ENCODE data around the gene SYAP1.
"Not testable (repeated sequence)": the region's sequence is repeated elsewhere in the genome, so short reads cannot be mapped to it uniquely, and the experiment has no call there.

Gene SYAP1

GRCh38 chrX:16743604-16744325 is 24.4 kb downstream of the SYAP1 start:
- intact Hi-C loops (cut with micrococcal nuclease), result no loop called here
- no peak overlapping the region for H3K4me3 Mint-ChIP-seq
- H3K27me3 Mint-ChIP-seq, result no peaks in the 10 kb centered on the region
- H3K9me3 Mint-ChIP-seq, result no peaks in the 10 kb centered on the region
- H3K27ac Mint-ChIP-seq, result no peak overlapping the region
- H3K4me1 Mint-ChIP-seq (ENCODE audit: low read depth), result no peaks in the 10 kb centered on the region
- H3K36me3 Mint-ChIP-seq (ENCODE audit: low read depth), result peaks cover 86% of the 10 kb centered on the region

GRCh38 chrX:16745102-16745501 is 25.7 kb downstream of the SYAP1 start:
- H3K9me3 Mint-ChIP-seq, result no peaks in the 10 kb centered on the region
- intact Hi-C loops (cut with micrococcal nuclease), result no loop called here
- H3K27ac Mint-ChIP-seq, result no peak overlapping the region
- H3K4me1 Mint-ChIP-seq (ENCODE audit: low read depth), result no peaks in the 10 kb centered on the region
- H3K36me3 Mint-ChIP-seq (ENCODE audit: low read depth), result peaks cover 79% of the 10 kb centered on the region
- no peaks in the 10 kb centered on the region for H3K27me3 Mint-ChIP-seq
- no peak overlapping the region for H3K4me3 Mint-ChIP-seq

- H3K36me3 Mint-ChIP-seq (ENCODE audit: low read depth), result peaks cover 79% of the 10 kb centered on the region
- no peaks in the 10 kb centered on the region for H3K27me3 Mint-ChIP-seq
- H3K27ac Mint-ChIP-seq, result no peak overlapping the region
- intact Hi-C loops (cut with micrococcal nuclease), result no loop called here
- no peaks in the 10 kb centered on the region for H3K9me3 Mint-ChIP-seq
- H3K4me1 Mint-ChIP-seq (ENCODE audit: low read depth), result no peaks in the 10 kb centered on the region
- no peak overlapping the region for H3K4me3 Mint-ChIP-seq
These were observed 26.2 kb downstream of the SYAP1 start for GRCh38 chrX:16745659-16746058.

GRCh38 chrX:16748425-16748824 is 29.0 kb downstream of the SYAP1 start:
- Mint-ChIP-seq H3K27ac (no peak overlapping the region), H3K36me3 (ENCODE audit: low read depth) (peaks cover 77% of the 10 kb centered on the region), H3K4me1 (ENCODE audit: low read depth) (no peaks in the 10 kb centered on the region), H3K4me3 (no peak overlapping the region), H3K9me3 (no peaks in the 10 kb centered on the region), H3K27me3 (no peaks in the 10 kb centered on the region)
- intact Hi-C loops (cut with micrococcal nuclease), result no loop called here

GRCh38 chrX:16750136-16750535 is 30.7 kb downstream of the SYAP1 start:
- peaks cover 77% of the 10 kb centered on the region for H3K36me3 Mint-ChIP-seq (ENCODE audit: low read depth)
- intact Hi-C loops (cut with micrococcal nuclease), result no loop called here
- H3K9me3 Mint-ChIP-seq, result no peaks in the 10 kb centered on the region
- H3K27me3 Mint-ChIP-seq, result no peaks in the 10 kb centered on the region
- no peak overlapping the region for H3K27ac Mint-ChIP-seq
- H3K4me1 Mint-ChIP-seq (ENCODE audit: low read depth), result no peaks in the 10 kb centered on the region
- H3K4me3 Mint-ChIP-seq, result no peak overlapping the region

- H3K4me1 Mint-ChIP-seq (ENCODE audit: low read depth), result no peaks in the 10 kb centered on the region
These were observed 34.6 kb downstream of the SYAP1 start for GRCh38 chrX:16754019-16754418.

GRCh38 chrX:16756724-16757123 is 37.3 kb downstream of the SYAP1 start:
- Mint-ChIP-seq H3K4me3 (no peak overlapping the region), H3K27ac (no peak overlapping the region), H3K36me3 (ENCODE audit: low read depth) (peaks cover 76% of the 10 kb centered on the region), H3K4me1 (ENCODE audit: low read depth) (no peaks in the 10 kb centered on the region), H3K9me3 (no peaks in the 10 kb centered on the region), H3K27me3 (no peaks in the 10 kb centered on the region)
- intact Hi-C loops (cut with micrococcal nuclease), result no loop called here

More at GRCh38 chrX:16754019-16754418, 34.6 kb downstream of the SYAP1 start:
- Mint-ChIP-seq H3K9me3 (no peaks in the 10 kb centered on the region), H3K36me3 (ENCODE audit: low read depth) (peaks cover 85% of the 10 kb centered on the region), H3K27me3 (no peaks in the 10 kb centered on the region), H3K27ac (no peak overlapping the region), H3K4me3 (no peak overlapping the region)
- intact Hi-C loops (cut with micrococcal nuclease), result no loop called here

GRCh38 chrX:16761500-16761899 is 42.1 kb downstream of the SYAP1 start:
- not testable (repeated sequence) for H3K4me1 Mint-ChIP-seq (ENCODE audit: low read depth); H3K27ac Mint-ChIP-seq
- peaks cover 35% of the 10 kb centered on the region for H3K36me3 Mint-ChIP-seq (ENCODE audit: low read depth)

GRCh38 chrX:16762579-16762978 is 43.2 kb downstream of the SYAP1 start:
- H3K27me3 Mint-ChIP-seq, result no peaks in the 10 kb centered on the region

More at GRCh38 chrX:16761500-16761899, 42.1 kb downstream of the SYAP1 start:
- intact Hi-C loops (cut with micrococcal nuclease); H3K9me3 Mint-ChIP-seq; H3K27me3 Mint-ChIP-seq; H3K4me3 Mint-ChIP-seq: not testable (repeated sequence)

GRCh38 chrX:16765594-16765993 is 46.2 kb downstream of the SYAP1 start:
- Mint-ChIP-seq H3K27ac (no peak overlapping the region), H3K36me3 (ENCODE audit: low read depth) (peaks cover 7% of the 10 kb centered on the region), H3K27me3 (no peaks in the 10 kb centered on the region), H3K4me1 (ENCODE audit: low read depth) (no peaks in the 10 kb centered on the region), H3K9me3 (no peaks in the 10 kb centered on the region), H3K4me3 (no peak overlapping the region)
- intact Hi-C loops (cut with micrococcal nuclease), result no loop called here

More at GRCh38 chrX:16762579-16762978, 43.2 kb downstream of the SYAP1 start:
- Mint-ChIP-seq H3K9me3 (no peaks in the 10 kb centered on the region), H3K36me3 (ENCODE audit: low read depth) (peaks cover 27% of the 10 kb centered on the region), H3K27ac (no peak overlapping the region), H3K4me3 (no peak overlapping the region), H3K4me1 (ENCODE audit: low read depth) (no peaks in the 10 kb centered on the region)
- intact Hi-C loops (cut with micrococcal nuclease), result no loop called here

- Mint-ChIP-seq H3K9me3 (no peaks in the 10 kb centered on the region), H3K27me3 (no peaks in the 10 kb centered on the region), H3K4me1 (ENCODE audit: low read depth) (no peaks in the 10 kb centered on the region), H3K4me3 (no peak overlapping the region), H3K27ac (no peak overlapping the region), H3K36me3 (ENCODE audit: low read depth) (no peaks in the 10 kb centered on the region)
- intact Hi-C loops (cut with micrococcal nuclease), result no loop called here
These were observed 51.6 kb downstream of the SYAP1 start for GRCh38 chrX:16770970-16771482.

GRCh38 chrX:16771483-16772398 is 52.3 kb downstream of the SYAP1 start:
- Mint-ChIP-seq H3K4me3 (no peak overlapping the region), H3K36me3 (ENCODE audit: low read depth) (no peaks in the 10 kb centered on the region), H3K9me3 (no peaks in the 10 kb centered on the region), H3K27ac (no peak overlapping the region), H3K27me3 (no peaks in the 10 kb centered on the region), H3K4me1 (ENCODE audit: low read depth) (no peaks in the 10 kb centered on the region)
- intact Hi-C loops (cut with micrococcal nuclease), result no loop called here

- no peaks in the 10 kb centered on the region for H3K4me1 Mint-ChIP-seq (ENCODE audit: low read depth)
- intact Hi-C loops (cut with micrococcal nuclease), result no loop called here
- no peak overlapping the region for H3K4me3 Mint-ChIP-seq
- no peaks in the 10 kb centered on the region for H3K9me3 Mint-ChIP-seq
- H3K27me3 Mint-ChIP-seq, result no peaks in the 10 kb centered on the region
- no peaks in the 10 kb centered on the region for H3K36me3 Mint-ChIP-seq (ENCODE audit: low read depth)
- no peak overlapping the region for H3K27ac Mint-ChIP-seq
These were observed 53.0 kb downstream of the SYAP1 start for GRCh38 chrX:16772460-16772859.

GRCh38 chrX:16774746-16775145 is 55.3 kb downstream of the SYAP1 start:
- no peak overlapping the region for H3K27ac Mint-ChIP-seq
- no peaks in the 10 kb centered on the region for H3K4me1 Mint-ChIP-seq (ENCODE audit: low read depth)
- H3K9me3 Mint-ChIP-seq, result no peaks in the 10 kb centered on the region
- H3K4me3 Mint-ChIP-seq, result no peak overlapping the region
- H3K36me3 Mint-ChIP-seq (ENCODE audit: low read depth), result no peaks in the 10 kb centered on the region
- intact Hi-C loops (cut with micrococcal nuclease), result no loop called here
- H3K27me3 Mint-ChIP-seq, result no peaks in the 10 kb centered on the region

Data from dendritic cell treated with granulocyte-macrophage colony-stimulating factor and Interleukin-4, amounts not matched to agents 40 ng/mL and 50 ng/mL, for 4 days (primary cell).